HepG2 (cell line): ENCODE results near the gene RCE1.

Experiments
- CEBPB ChIP-seq: IDR thresholded peaks from 2 replicates; pipeline ENCODE4 v1.6.1; 2011; ENCODE audit warnings: low read depth, low read length, improper control_type of control experiment, borderline replicate concordance
- EZH2 ChIP-seq: conservative IDR thresholded peaks from 2 replicates; pipeline ENCODE4 v1.6.1; 2012; ENCODE audit warnings: mild to moderate bottlenecking, low read depth, low read length, moderate library complexity
- MBD4 ChIP-seq: IDR thresholded peaks from 2 replicates; pipeline ENCODE4 v1.6.1; 2012; ENCODE audit warnings: low read length, inconsistent platforms, borderline replicate concordance
- MYNN ChIP-seq: sonication (generic); formaldehyde crosslinking; IDR thresholded peaks from 2 replicates; pipeline ENCODE4 v1.4.0; 2020; ENCODE audit warnings: mild to moderate bottlenecking, low read depth, missing genetic modification reagents
- POLR2A ChIP-seq, 2 experiments: IDR thresholded peaks; 2 replicates each; pipeline ENCODE4 v1.6.1; 2011; ENCODE audit warnings: low read depth in 2 of 2, low read length in 2 of 2, mild to moderate bottlenecking in 1 of 2, moderate library complexity in 1 of 2; ENCODE audit not compliant: insufficient read depth in 1 of 2
- POLR2AphosphoS5 ChIP-seq: IDR thresholded peaks from 2 replicates; pipeline ENCODE4 v1.6.1; 2012; ENCODE audit warnings: low read depth, low read length
- RXRA ChIP-seq: sonication (generic); formaldehyde crosslinking; IDR thresholded peaks from 2 replicates; pipeline ENCODE4 v1.5.1; 2020; ENCODE audit warnings: missing genetic modification reagents
- SAFB2 ChIP-seq: sonication (generic); formaldehyde crosslinking; IDR thresholded peaks from 2 replicates; pipeline ENCODE4 v1.5.1; 2020; ENCODE audit warnings: missing genetic modification reagents, low read depth, mild to moderate bottlenecking, borderline replicate concordance
- ZNF431 ChIP-seq: sonication (generic); formaldehyde crosslinking; IDR thresholded peaks from 2 replicates; pipeline ENCODE4 v1.9.0; 2022; ENCODE audit warnings: missing genetic modification reagents, low read depth, mild to moderate bottlenecking, borderline replicate concordance
- TF ChIP-seq, protein P1 (sequence below): sonication (generic); formaldehyde crosslinking; IDR thresholded peaks from 2 replicates; pipeline ENCODE4 v1.5.0; 2020; ENCODE audit warnings: mild to moderate bottlenecking, missing genetic modification reagents, moderate library complexity

GRCh38 chr11:66858939-66859685, 15.9 kb downstream of the RCE1 start:
- no peak for TF ChIP-seq ZNF431
- TF ChIP-seq POLR2A (IDR thresholded peaks at IDR 0.05; ENCODE audit: insufficient read depth in 1 of 2, low read depth in 2 of 2, low read length in 2 of 2): no peak
- no peak for TF ChIP-seq MBD4
- TF ChIP-seq, protein P1, sequence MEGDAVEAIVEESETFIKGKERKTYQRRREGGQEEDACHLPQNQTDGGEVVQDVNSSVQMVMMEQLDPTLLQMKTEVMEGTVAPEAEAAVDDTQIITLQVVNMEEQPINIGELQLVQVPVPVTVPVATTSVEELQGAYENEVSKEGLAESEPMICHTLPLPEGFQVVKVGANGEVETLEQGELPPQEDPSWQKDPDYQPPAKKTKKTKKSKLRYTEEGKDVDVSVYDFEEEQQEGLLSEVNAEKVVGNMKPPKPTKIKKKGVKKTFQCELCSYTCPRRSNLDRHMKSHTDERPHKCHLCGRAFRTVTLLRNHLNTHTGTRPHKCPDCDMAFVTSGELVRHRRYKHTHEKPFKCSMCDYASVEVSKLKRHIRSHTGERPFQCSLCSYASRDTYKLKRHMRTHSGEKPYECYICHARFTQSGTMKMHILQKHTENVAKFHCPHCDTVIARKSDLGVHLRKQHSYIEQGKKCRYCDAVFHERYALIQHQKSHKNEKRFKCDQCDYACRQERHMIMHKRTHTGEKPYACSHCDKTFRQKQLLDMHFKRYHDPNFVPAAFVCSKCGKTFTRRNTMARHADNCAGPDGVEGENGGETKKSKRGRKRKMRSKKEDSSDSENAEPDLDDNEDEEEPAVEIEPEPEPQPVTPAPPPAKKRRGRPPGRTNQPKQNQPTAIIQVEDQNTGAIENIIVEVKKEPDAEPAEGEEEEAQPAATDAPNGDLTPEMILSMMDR (CRISPR knock-in tag): no peak
- no peak for TF ChIP-seq POLR2AphosphoS5
- no peak for TF ChIP-seq CEBPB
- TF ChIP-seq EZH2: no peak
- TF ChIP-seq MYNN (CRISPR knock-in tag): no peak
- no peak for TF ChIP-seq SAFB2 (CRISPR knock-in tag)
- no peak for TF ChIP-seq RXRA (CRISPR knock-in tag)
